Tibial artery (tissue), 4 donors: ENCODE results near the gene GDPGP1.

Source experiments
- DNase-seq, 2 donors: peaks; one replicate each; pipeline ENCODE4 v3.0.0-alpha.2; 2019
- H3K27ac ChIP-seq, 2 donors: fragments of 200-600 bp; sonication (generic) in 1 of 2; 1 replicate in 1 of 2; 2 replicates in 1 of 2; pipeline ENCODE4 v1.5.1; 2018 to 2019; ENCODE audit warnings: mild to moderate bottlenecking in 1 of 2
- H3K27me3 ChIP-seq, 2 donors: fragments of 200-600 bp; sonication (generic) in 1 of 2; one replicate each; pipeline versions ENCODE4 v1.5.1 to v1.6.0; 2016 to 2019
- H3K36me3 ChIP-seq, 3 donors: fragments of 200-600 bp; sonication (generic) in 2 of 3; one replicate each; pipeline ENCODE4 v1.5.1; 2016 to 2019; ENCODE audit warnings: mild to moderate bottlenecking in 2 of 3
- H3K4me1 ChIP-seq, 4 donors: fragments of 200-600 bp; sonication (generic) in 2 of 4; 1 replicate in 3 of 4; 2 replicates in 1 of 4; pipeline ENCODE4 v1.5.1; 2016 to 2019
- H3K4me3 ChIP-seq, 2 donors: fragments of 200-600 bp; sonication (generic) in 1 of 2; 1 replicate in 1 of 2; 2 replicates in 1 of 2; pipeline ENCODE4 v1.5.1; 2018 to 2019; ENCODE audit warnings: mild to moderate bottlenecking in 2 of 2
- H3K9me3 ChIP-seq, 3 donors: fragments of 200-600 bp; sonication (generic) in 1 of 3; one replicate each; pipeline ENCODE4 v1.5.1; 2016 to 2019
- intact Hi-C: fragments of 100-400 bp; cut with DNase I; formaldehyde crosslinking; loops from one replicate; pipeline ENCODE4 v1.15.0; 2023; ENCODE audit warnings: low total_unique reads
- TF ChIP-seq, protein P1 (sequence below), 2 experiments: fragments of 200-600 bp in 1 of 2; fragments of 450-650 bp in 1 of 2; IDR thresholded peaks; one replicate each; pipeline ENCODE4 v1.5.1; 2017 to 2019; ENCODE audit warnings: antibody characterized with exemption in 2 of 2, mild to moderate bottlenecking in 1 of 2, moderate library complexity in 1 of 2

The GDPGP1 gene

DNA sequence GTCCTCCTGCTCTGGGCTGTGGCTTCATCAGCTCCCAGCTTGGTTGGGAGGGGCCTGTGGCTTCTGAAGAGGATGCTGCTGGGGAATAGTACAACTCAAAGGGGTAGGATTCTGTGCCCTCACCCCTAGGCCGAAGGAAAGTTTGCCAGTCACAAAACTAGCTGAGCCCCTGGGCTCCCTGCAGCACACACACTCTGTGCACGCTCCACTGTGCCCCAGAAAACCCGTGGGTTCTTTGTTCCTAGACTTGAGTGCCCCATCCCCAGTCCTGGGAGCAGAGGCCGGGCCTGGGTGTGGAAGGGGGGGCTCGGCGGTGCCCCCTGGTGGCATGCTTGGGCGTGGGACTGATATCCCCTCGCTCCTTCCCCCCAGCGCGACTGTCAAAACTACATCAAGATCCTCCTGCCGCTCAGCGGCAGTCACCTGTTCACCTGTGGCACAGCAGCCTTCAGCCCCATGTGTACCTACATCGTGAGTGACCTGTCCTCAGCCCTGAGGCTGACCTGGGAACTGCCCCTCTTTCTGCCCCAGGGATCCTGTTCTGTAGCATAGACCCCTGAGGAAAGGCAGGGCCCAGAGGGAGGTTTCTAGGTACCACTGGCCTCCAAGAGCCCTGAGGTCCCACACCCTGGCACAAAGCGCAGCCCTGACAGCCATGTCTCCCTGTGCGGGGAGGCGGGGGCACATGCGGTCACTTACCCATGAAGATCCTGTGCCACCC, 14.4 kb upstream of the GDPGP1 start:
- peak overlapping the region in 1 of 2 donors; percentile 19 for H3K27ac ChIP-seq
- peaks cover 0 to 13% (median 11%) of the 10 kb centered on the region in 4 donors for H3K4me1 ChIP-seq
- TF ChIP-seq, protein P1, sequence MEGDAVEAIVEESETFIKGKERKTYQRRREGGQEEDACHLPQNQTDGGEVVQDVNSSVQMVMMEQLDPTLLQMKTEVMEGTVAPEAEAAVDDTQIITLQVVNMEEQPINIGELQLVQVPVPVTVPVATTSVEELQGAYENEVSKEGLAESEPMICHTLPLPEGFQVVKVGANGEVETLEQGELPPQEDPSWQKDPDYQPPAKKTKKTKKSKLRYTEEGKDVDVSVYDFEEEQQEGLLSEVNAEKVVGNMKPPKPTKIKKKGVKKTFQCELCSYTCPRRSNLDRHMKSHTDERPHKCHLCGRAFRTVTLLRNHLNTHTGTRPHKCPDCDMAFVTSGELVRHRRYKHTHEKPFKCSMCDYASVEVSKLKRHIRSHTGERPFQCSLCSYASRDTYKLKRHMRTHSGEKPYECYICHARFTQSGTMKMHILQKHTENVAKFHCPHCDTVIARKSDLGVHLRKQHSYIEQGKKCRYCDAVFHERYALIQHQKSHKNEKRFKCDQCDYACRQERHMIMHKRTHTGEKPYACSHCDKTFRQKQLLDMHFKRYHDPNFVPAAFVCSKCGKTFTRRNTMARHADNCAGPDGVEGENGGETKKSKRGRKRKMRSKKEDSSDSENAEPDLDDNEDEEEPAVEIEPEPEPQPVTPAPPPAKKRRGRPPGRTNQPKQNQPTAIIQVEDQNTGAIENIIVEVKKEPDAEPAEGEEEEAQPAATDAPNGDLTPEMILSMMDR (IDR thresholded peaks at IDR 0.05) = peak; percentile 57 to 71
- no peak for DNase-seq
- no peaks in the 10 kb centered on the region for H3K9me3 ChIP-seq
- H3K36me3 ChIP-seq = peaks cover 14 to 64% (median 31%) of the 10 kb centered on the region in 3 donors
- intact Hi-C loops = no loop called here
- H3K27me3 ChIP-seq = no peaks in the 10 kb centered on the region
- H3K4me3 ChIP-seq = no peak overlapping the region

DNA sequence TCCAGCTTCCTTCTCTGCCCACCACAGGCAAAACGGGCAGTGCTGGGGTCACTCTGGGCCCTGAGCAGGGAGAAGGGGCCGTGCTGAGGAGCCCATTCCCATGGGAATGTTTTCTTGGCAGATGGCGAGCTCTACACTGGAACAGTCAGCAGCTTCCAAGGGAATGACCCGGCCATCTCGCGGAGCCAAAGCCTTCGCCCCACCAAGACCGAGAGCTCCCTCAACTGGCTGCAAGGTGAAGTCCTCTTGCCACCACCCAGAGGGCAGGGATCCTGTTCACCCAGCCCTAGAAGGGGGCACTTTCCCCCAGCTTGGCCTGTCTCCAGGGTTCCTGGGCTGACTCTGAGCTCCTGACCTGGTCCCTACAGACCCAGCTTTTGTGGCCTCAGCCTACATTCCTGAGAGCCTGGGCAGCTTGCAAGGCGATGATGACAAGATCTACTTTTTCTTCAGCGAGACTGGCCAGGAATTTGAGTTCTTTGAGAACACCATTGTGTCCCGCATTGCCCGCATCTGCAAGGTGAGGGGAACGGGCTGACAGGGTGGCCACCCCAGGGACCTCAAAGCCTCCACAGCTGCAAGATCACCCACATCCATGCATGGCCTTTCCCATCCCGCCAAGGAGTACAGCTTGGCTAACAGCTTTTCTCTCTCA, 12.6 kb upstream of the GDPGP1 start:
- Histone ChIP-seq H3K27ac (peak overlapping the region; percentile 64 to 66), H3K36me3 (peaks cover 32 to 81% (median 49%) of the 10 kb centered on the region in 3 donors), H3K27me3 (no peaks in the 10 kb centered on the region), H3K4me3 (no peak overlapping the region), H3K4me1 (peaks cover 0 to 13% (median 11%) of the 10 kb centered on the region in 4 donors), H3K9me3 (no peaks in the 10 kb centered on the region)
- peak; percentile 83 to 95 for DNase-seq
- TF ChIP-seq, protein P1 (IDR thresholded peaks at IDR 0.05) = peak; percentile 81 to 87
- intact Hi-C loops = no loop called here

DNA sequence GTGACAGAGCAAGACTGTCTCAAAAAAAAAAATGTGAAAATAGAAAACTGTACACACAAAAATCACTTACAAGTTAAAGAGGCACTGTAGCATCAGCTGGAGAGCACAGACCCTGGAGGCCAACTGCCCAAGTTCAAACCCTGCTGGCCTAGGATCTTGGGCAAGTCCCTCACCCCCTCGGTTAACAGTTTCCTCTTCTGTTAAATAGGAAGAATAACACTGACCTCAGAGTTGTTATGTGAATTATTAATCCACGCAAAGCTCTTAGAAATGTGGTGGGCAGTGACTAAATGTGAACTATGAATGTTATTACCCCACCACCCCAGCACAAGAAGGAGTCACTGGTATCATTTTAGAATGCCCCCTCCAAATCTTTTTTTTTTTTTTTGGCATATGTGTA, 11.5 kb upstream of the GDPGP1 start:
- no peak overlapping the region for H3K4me3 ChIP-seq
- no peaks in the 10 kb centered on the region for H3K9me3 ChIP-seq
- no peaks in the 10 kb centered on the region for H3K27me3 ChIP-seq
- TF ChIP-seq, protein P1 (IDR thresholded peaks at IDR 0.05) = no peak
- DNase-seq = no peak
- H3K27ac ChIP-seq = no peak overlapping the region
- intact Hi-C loops = no loop called here
- peaks cover 43 to 88% (median 52%) of the 10 kb centered on the region in 3 donors for H3K36me3 ChIP-seq
- H3K4me1 ChIP-seq = peaks cover 0 to 13% (median 11%) of the 10 kb centered on the region in 4 donors

DNA sequence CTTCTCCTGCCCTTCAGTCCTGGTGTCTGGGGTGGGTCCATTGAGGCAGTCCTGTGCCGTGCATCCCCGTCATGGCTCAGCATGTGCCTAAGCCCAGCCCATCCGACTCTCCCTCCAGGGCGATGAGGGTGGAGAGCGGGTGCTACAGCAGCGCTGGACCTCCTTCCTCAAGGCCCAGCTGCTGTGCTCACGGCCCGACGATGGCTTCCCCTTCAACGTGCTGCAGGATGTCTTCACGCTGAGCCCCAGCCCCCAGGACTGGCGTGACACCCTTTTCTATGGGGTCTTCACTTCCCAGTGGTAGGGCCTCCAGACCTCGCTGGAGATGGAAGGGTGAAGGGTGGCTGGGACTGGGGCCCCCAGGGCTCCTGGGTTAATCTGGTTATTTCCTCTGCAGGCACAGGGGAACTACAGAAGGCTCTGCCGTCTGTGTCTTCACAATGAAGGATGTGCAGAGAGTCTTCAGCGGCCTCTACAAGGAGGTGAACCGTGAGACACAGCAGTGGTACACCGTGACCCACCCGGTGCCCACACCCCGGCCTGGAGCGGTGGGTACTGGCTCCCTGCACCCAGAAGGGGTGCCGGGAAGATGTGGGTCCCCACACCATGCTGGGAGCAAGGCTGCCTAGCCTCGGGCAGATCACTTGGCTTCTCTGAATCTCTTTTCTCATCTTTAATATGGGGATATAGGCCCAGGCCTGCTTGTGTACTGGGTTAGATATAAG, 10.4 kb upstream of the GDPGP1 start:
- Histone ChIP-seq H3K27me3 (no peaks in the 10 kb centered on the region), H3K9me3 (no peaks in the 10 kb centered on the region), H3K36me3 (peaks cover 54 to 88% (median 55%) of the 10 kb centered on the region in 3 donors), H3K27ac (no peak overlapping the region), H3K4me1 (peaks cover 0 to 13% (median 11%) of the 10 kb centered on the region in 4 donors), H3K4me3 (no peak overlapping the region)
- no peak for DNase-seq
- TF ChIP-seq, protein P1 (IDR thresholded peaks at IDR 0.05) = no peak
- intact Hi-C loops = no loop called here

DNA sequence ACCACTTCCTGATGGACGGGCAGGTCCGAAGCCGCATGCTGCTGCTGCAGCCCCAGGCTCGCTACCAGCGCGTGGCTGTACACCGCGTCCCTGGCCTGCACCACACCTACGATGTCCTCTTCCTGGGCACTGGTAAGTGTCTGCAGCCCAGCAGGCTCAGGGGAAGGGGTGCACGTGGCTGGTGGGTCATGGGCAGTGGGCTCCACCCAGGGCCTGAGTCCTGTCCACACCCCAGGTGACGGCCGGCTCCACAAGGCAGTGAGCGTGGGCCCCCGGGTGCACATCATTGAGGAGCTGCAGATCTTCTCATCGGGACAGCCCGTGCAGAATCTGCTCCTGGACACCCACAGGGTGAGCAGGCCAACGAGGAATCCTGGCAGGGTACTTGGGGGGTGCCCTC, 9.0 kb upstream of the GDPGP1 start:
- Histone ChIP-seq H3K9me3 (no peaks in the 10 kb centered on the region), H3K27ac (no peak overlapping the region), H3K4me3 (no peak overlapping the region), H3K36me3 (peaks cover 62 to 93% (median 70%) of the 10 kb centered on the region in 3 donors), H3K27me3 (no peaks in the 10 kb centered on the region), H3K4me1 (peaks cover 0 to 17% (median 12%) of the 10 kb centered on the region in 4 donors)
- DNase-seq = no peak
- TF ChIP-seq, protein P1 (IDR thresholded peaks at IDR 0.05) = no peak
- intact Hi-C loops = no loop called here
